ENCODE measurements around the gene DRAXIN.
A peak's percentile ranks its signal among the peaks of the same experiment; 100 is the strongest.

The DRAXIN gene

GRCh38 chr1:11729155-11729497, 37.6 kb downstream of the DRAXIN start:
- no peak for DNase-seq
- Histone ChIP-seq H3K27ac (no peak overlapping the region), H3K4me1 (peaks cover 0 to 22% (median 4%) of the 10 kb centered on the region in 4 donors), H3K36me3 (no peaks in the 10 kb centered on the region), H3K9me3 (no peaks in the 10 kb centered on the region), H3K4me3 (no peak overlapping the region), H3K27me3 (peaks cover 0 to 15% of the 10 kb centered on the region in 2 donors)
- TF ChIP-seq, protein P1, sequence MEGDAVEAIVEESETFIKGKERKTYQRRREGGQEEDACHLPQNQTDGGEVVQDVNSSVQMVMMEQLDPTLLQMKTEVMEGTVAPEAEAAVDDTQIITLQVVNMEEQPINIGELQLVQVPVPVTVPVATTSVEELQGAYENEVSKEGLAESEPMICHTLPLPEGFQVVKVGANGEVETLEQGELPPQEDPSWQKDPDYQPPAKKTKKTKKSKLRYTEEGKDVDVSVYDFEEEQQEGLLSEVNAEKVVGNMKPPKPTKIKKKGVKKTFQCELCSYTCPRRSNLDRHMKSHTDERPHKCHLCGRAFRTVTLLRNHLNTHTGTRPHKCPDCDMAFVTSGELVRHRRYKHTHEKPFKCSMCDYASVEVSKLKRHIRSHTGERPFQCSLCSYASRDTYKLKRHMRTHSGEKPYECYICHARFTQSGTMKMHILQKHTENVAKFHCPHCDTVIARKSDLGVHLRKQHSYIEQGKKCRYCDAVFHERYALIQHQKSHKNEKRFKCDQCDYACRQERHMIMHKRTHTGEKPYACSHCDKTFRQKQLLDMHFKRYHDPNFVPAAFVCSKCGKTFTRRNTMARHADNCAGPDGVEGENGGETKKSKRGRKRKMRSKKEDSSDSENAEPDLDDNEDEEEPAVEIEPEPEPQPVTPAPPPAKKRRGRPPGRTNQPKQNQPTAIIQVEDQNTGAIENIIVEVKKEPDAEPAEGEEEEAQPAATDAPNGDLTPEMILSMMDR (IDR thresholded peaks at IDR 0.05) = no peak
- intact Hi-C loops (cut with DNase I; ENCODE audit: low total_unique reads) = no loop called here

GRCh38 chr1:11729498-11730428, 38.3 kb downstream of the DRAXIN start:
- H3K27ac ChIP-seq = no peak overlapping the region
- peak in 1 of 2 donors; percentile 48 for DNase-seq
- H3K4me3 ChIP-seq = no peak overlapping the region
- peaks cover 0 to 22% (median 4%) of the 10 kb centered on the region in 4 donors for H3K4me1 ChIP-seq
- H3K36me3 ChIP-seq = no peaks in the 10 kb centered on the region
- H3K9me3 ChIP-seq = no peaks in the 10 kb centered on the region
- TF ChIP-seq, protein P1 (IDR thresholded peaks at IDR 0.05) = no peak
- H3K27me3 ChIP-seq = peaks cover 0 to 12% of the 10 kb centered on the region in 2 donors
- intact Hi-C loops (cut with DNase I; ENCODE audit: low total_unique reads) = no loop called here

DNA sequence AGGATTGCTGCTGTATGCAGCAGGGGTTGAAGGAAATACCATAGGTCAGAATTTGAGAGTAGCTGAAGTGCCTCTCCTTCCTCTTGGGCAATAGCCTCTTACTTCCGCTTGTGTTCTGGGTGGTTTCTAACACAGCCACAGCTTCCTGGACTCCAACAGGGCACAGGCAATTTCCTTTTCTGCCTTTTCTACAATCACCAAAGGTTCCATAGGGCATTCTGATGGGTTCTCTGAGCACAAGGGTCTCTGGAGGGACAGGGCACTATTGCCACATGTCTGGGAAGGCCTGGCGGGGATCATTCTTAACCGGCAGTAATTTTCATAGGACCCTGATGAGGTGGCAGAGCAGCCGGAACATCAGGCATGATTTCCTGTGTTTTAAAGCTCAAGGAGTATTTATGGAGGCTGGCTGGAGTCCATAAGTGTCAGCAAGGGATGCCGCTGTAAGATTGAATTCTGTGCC, 39.0 kb downstream of the DRAXIN start:
- Histone ChIP-seq H3K36me3 (no peaks in the 10 kb centered on the region), H3K27ac (no peak overlapping the region), H3K4me1 (peaks cover 0 to 23% (median 4%) of the 10 kb centered on the region in 4 donors), H3K27me3 (peaks cover 0 to 12% of the 10 kb centered on the region in 2 donors), H3K9me3 (no peaks in the 10 kb centered on the region), H3K4me3 (no peak overlapping the region)
- TF ChIP-seq, protein P1 (IDR thresholded peaks at IDR 0.05) = no peak
- intact Hi-C loops (cut with DNase I; ENCODE audit: low total_unique reads) = no loop called here
- peak in 1 of 2 donors; percentile 54 for DNase-seq

- TF ChIP-seq, protein P1 (IDR thresholded peaks at IDR 0.05) = no peak
- Histone ChIP-seq H3K27me3 (peaks cover 0 to 5% of the 10 kb centered on the region in 2 donors), H3K27ac (peak overlapping the region in 1 of 2 donors; percentile 60), H3K4me3 (peak overlapping the region; percentile 42 to 46), H3K4me1 (peaks cover 0 to 28% (median 5%) of the 10 kb centered on the region in 4 donors), H3K36me3 (no peaks in the 10 kb centered on the region), H3K9me3 (no peaks in the 10 kb centered on the region)
- peak; percentile 67 to 84 for DNase-seq
- intact Hi-C loops (cut with DNase I; ENCODE audit: low total_unique reads) = no loop called here
Observed at GRCh38 chr1:11731691-11732283, 40.3 kb downstream of the DRAXIN start.

DNA sequence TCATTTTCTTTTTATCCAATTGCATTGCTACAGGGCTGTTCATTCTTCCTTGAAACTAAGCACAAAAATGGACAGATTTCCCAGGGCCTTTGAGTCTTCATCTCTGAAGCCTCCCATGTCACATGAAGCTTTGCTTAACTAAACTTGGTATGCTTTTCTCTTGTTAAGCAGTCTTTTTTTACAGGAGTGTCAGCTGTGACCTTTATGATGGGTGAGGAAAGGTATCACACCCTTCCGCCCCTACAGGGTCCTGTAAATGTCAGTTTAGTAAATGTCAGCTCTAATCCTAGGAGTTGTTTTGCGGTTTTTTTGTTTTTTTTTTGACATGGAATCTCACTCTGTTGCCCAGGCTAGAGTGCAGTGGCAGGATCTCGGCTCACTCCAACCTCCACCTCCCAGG, 41.8 kb downstream of the DRAXIN start:
- H3K4me1 ChIP-seq = peaks cover 0 to 37% (median 15%) of the 10 kb centered on the region in 4 donors
- no peaks in the 10 kb centered on the region for H3K36me3 ChIP-seq
- H3K9me3 ChIP-seq = no peaks in the 10 kb centered on the region
- H3K27ac ChIP-seq = no peak overlapping the region
- no peaks in the 10 kb centered on the region for H3K27me3 ChIP-seq
- intact Hi-C loops (cut with DNase I; ENCODE audit: low total_unique reads) = no loop called here
- DNase-seq = no peak
- TF ChIP-seq, protein P1 (IDR thresholded peaks at IDR 0.05) = no peak
- H3K4me3 ChIP-seq = no peak overlapping the region
